Right lobe of liver (tissue), 4 donors: Measurements from ENCODE around the gene PPFIBP1.

Experiments used
- POLR2A ChIP-seq: fragments of 450-650 bp; IDR thresholded peaks from one replicate; pipeline ENCODE4 v1.6.1; 2017; ENCODE audit warnings: antibody characterized with exemption, mild to moderate bottlenecking
- TF ChIP-seq, protein P1 (sequence below), 4 donors: fragments of 200-600 bp in 3 of 4; fragments of 450-650 bp in 1 of 4; IDR thresholded peaks; one replicate each; pipeline versions ENCODE4 v1.5.1 to v1.8.0; 2016 to 2022; ENCODE audit warnings: antibody characterized with exemption in 4 of 4, mild to moderate bottlenecking in 2 of 4
- donor health status: DM: no; HTN: no; CAD: no.
- donor health status: DM: no; HTN: no; CAD: no.
- donor health status: DM: no; HTN: yes; CAD: no.

DNA sequence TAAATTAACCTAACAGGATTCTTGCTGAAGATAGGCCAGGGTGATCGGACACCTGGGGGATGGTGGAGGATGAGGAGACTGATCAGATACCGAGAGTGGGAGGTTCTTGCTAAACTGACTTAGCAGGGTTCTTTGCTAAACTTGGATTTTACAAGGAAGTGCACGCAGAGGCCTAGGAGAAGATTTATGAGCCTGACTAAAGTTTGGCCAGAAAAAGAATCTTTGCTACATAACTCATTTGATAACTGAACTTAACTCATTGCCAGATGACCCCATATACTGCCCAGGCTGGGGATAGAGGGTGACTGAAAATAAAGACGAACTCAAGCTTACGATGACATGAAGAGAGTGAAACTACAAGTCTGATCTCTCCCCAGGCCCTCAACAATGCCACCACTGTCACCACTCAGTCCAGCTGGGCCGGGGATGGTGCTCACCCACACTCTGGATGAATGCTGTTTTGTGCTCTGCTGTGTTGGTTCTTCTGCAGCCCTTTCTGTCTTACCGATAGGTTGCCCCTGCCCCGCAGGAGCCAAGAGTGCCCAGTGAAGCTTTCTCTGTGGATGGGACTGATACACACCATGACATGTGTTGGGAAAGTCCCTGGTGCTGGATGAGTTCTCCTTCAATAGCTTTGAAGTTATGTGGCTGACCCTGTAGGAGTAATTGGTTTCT is 29.0 kb downstream of the PPFIBP1 start:
- TF ChIP-seq, protein P1, sequence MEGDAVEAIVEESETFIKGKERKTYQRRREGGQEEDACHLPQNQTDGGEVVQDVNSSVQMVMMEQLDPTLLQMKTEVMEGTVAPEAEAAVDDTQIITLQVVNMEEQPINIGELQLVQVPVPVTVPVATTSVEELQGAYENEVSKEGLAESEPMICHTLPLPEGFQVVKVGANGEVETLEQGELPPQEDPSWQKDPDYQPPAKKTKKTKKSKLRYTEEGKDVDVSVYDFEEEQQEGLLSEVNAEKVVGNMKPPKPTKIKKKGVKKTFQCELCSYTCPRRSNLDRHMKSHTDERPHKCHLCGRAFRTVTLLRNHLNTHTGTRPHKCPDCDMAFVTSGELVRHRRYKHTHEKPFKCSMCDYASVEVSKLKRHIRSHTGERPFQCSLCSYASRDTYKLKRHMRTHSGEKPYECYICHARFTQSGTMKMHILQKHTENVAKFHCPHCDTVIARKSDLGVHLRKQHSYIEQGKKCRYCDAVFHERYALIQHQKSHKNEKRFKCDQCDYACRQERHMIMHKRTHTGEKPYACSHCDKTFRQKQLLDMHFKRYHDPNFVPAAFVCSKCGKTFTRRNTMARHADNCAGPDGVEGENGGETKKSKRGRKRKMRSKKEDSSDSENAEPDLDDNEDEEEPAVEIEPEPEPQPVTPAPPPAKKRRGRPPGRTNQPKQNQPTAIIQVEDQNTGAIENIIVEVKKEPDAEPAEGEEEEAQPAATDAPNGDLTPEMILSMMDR (IDR thresholded peaks at IDR 0.05), result no peak
- TF ChIP-seq POLR2A, result no peak
